ENCODE measurements around the gene ZNF618. TPM values are rescaled to one million over a fixed set of nuclear protein-coding genes. Genes with fewer than 3 reads are reported as not detected.

Gene ZNF618
- total RNA-seq, 1 experiment from 2014 or later: 22.0 TPM

DNA sequence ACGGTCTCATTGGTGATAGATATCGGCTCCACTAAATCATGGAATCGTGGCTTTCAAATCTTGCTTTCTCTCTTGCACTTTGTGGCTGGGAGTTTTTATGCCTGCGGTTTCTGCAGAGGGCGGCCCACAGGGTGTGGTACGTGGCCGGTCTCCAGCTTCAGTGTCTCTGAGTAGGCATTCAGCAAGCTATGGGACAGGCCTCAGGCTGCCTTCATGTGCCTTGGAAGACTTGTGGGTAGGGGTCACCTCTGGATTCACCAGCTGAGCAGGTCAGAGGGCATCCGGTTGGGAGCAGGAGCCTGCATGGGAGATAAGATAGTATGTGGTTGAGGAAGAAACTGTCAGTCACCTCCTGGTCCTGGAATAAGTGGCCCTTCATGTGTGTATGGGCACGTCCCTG is 154.3 kb downstream of the ZNF618 start:
- ChIA-PET CTCF (no interaction called here), POLR2A (no interaction called here)
- no peak overlapping the region for H3K27ac Mint-ChIP-seq
- no peak for ATAC-seq
- peaks cover 8% of the 10 kb centered on the region; the same call in 1 of the 2 replicates for H3K36me3 Mint-ChIP-seq
- no peak for TF ChIP-seq MXD4 (CRISPR knock-in tag; IDR thresholded peaks at IDR 0.05; ENCODE audit: borderline replicate concordance)
- no peak for TF ChIP-seq TCF7 (CRISPR knock-in tag; IDR thresholded peaks at IDR 0.05; ENCODE audit: low read depth)
- no peak for TF ChIP-seq FOXK1 (CRISPR knock-in tag; IDR thresholded peaks at IDR 0.05)
- TF ChIP-seq ZNF396 (CRISPR knock-in tag; IDR thresholded peaks at IDR 0.05; ENCODE audit: borderline replicate concordance): no peak
- TF ChIP-seq SP1 (CRISPR knock-in tag; conservative IDR thresholded peaks at IDR 0.05): no peak
- no peak for TF ChIP-seq ZNF232 (CRISPR knock-in tag; IDR thresholded peaks at IDR 0.05)
- no peak for TF ChIP-seq MLX (CRISPR knock-in tag; IDR thresholded peaks at IDR 0.05)
- no peak for TF ChIP-seq MYBL2 (CRISPR knock-in tag; IDR thresholded peaks at IDR 0.05)
- TF ChIP-seq NFATC4 (CRISPR knock-in tag; IDR thresholded peaks at IDR 0.05): no peak
- no peak for TF ChIP-seq ATF6 (CRISPR knock-in tag; IDR thresholded peaks at IDR 0.05)
- no peak for TF ChIP-seq GRHL2 (CRISPR knock-in tag; IDR thresholded peaks at IDR 0.05; ENCODE audit: insufficient replicate concordance, severe bottlenecking)
- no peaks in the 10 kb centered on the region for H3K27me3 Mint-ChIP-seq (ENCODE audit: low read depth)
- H3K4me1 Mint-ChIP-seq: peaks cover under 1% of the 10 kb centered on the region; the same call in 1 of the 2 replicates
- no peak for DNase-seq (ENCODE audit: low spot score)
- H3K4me3 Mint-ChIP-seq: no peak overlapping the region
- H3K9me3 Mint-ChIP-seq: no peaks in the 10 kb centered on the region

GRCh38 chr9:114031037-114031630 is 155.0 kb downstream of the ZNF618 start:
- CTCF ChIA-PET: no interaction called here
- POLR2A ChIA-PET: interaction anchor here (0.7 kb wide), 1 partner anchor 122 kb away, joined by 8 read pairs; no protein-coding TSS in a partner anchor
- no peak for DNase-seq (ENCODE audit: low spot score)

More at GRCh38 chr9:114031037-114031630, 155.0 kb downstream of the ZNF618 start:
- TF ChIP-seq, protein P1, sequence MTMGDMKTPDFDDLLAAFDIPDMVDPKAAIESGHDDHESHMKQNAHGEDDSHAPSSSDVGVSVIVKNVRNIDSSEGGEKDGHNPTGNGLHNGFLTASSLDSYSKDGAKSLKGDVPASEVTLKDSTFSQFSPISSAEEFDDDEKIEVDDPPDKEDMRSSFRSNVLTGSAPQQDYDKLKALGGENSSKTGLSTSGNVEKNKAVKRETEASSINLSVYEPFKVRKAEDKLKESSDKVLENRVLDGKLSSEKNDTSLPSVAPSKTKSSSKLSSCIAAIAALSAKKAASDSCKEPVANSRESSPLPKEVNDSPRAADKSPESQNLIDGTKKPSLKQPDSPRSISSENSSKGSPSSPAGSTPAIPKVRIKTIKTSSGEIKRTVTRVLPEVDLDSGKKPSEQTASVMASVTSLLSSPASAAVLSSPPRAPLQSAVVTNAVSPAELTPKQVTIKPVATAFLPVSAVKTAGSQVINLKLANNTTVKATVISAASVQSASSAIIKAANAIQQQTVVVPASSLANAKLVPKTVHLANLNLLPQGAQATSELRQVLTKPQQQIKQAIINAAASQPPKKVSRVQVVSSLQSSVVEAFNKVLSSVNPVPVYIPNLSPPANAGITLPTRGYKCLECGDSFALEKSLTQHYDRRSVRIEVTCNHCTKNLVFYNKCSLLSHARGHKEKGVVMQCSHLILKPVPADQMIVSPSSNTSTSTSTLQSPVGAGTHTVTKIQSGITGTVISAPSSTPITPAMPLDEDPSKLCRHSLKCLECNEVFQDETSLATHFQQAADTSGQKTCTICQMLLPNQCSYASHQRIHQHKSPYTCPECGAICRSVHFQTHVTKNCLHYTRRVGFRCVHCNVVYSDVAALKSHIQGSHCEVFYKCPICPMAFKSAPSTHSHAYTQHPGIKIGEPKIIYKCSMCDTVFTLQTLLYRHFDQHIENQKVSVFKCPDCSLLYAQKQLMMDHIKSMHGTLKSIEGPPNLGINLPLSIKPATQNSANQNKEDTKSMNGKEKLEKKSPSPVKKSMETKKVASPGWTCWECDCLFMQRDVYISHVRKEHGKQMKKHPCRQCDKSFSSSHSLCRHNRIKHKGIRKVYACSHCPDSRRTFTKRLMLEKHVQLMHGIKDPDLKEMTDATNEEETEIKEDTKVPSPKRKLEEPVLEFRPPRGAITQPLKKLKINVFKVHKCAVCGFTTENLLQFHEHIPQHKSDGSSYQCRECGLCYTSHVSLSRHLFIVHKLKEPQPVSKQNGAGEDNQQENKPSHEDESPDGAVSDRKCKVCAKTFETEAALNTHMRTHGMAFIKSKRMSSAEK (CRISPR knock-in tag; IDR thresholded peaks at IDR 0.05; ENCODE audit: borderline replicate concordance): no peak
- no peak for TF ChIP-seq E2F5 (CRISPR knock-in tag; IDR thresholded peaks at IDR 0.05)
- no peak for TF ChIP-seq HMGA2 (CRISPR knock-in tag; IDR thresholded peaks at IDR 0.05)
- TF ChIP-seq, protein P2, sequence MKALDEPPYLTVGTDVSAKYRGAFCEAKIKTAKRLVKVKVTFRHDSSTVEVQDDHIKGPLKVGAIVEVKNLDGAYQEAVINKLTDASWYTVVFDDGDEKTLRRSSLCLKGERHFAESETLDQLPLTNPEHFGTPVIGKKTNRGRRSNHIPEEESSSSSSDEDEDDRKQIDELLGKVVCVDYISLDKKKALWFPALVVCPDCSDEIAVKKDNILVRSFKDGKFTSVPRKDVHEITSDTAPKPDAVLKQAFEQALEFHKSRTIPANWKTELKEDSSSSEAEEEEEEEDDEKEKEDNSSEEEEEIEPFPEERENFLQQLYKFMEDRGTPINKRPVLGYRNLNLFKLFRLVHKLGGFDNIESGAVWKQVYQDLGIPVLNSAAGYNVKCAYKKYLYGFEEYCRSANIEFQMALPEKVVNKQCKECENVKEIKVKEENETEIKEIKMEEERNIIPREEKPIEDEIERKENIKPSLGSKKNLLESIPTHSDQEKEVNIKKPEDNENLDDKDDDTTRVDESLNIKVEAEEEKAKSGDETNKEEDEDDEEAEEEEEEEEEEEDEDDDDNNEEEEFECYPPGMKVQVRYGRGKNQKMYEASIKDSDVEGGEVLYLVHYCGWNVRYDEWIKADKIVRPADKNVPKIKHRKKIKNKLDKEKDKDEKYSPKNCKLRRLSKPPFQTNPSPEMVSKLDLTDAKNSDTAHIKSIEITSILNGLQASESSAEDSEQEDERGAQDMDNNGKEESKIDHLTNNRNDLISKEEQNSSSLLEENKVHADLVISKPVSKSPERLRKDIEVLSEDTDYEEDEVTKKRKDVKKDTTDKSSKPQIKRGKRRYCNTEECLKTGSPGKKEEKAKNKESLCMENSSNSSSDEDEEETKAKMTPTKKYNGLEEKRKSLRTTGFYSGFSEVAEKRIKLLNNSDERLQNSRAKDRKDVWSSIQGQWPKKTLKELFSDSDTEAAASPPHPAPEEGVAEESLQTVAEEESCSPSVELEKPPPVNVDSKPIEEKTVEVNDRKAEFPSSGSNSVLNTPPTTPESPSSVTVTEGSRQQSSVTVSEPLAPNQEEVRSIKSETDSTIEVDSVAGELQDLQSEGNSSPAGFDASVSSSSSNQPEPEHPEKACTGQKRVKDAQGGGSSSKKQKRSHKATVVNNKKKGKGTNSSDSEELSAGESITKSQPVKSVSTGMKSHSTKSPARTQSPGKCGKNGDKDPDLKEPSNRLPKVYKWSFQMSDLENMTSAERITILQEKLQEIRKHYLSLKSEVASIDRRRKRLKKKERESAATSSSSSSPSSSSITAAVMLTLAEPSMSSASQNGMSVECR (CRISPR knock-in tag; IDR thresholded peaks at IDR 0.05; ENCODE audit: borderline replicate concordance): no peak
- TF ChIP-seq, protein P3, sequence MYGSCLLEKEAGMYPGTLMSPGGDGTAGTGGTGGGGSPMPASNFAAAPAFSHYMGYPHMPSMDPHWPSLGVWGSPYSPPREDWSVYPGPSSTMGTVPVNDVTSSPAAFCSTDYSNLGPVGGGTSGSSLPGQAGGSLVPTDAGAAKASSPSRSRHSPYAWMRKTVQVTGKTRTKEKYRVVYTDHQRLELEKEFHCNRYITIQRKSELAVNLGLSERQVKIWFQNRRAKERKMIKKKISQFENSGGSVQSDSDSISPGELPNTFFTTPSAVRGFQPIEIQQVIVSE (CRISPR knock-in tag; IDR thresholded peaks at IDR 0.05; ENCODE audit: borderline replicate concordance): no peak
- no peaks in the 10 kb centered on the region for H3K9me3 Mint-ChIP-seq
- no peaks in the 10 kb centered on the region for H3K4me1 Mint-ChIP-seq
- peaks cover 6% of the 10 kb centered on the region; the same call in 1 of the 2 replicates for H3K36me3 Mint-ChIP-seq
- H3K27me3 Mint-ChIP-seq (ENCODE audit: low read depth): no peaks in the 10 kb centered on the region
- no peak overlapping the region for H3K27ac Mint-ChIP-seq
- ATAC-seq: no peak
- H3K4me3 Mint-ChIP-seq: no peak overlapping the region
